GM21717 (cell line): Measurements from ENCODE around the gene NME2.
"Not testable (repeated sequence)": the region's sequence is repeated elsewhere in the genome, so short reads cannot be mapped to it uniquely, and the experiment has no call there.

ENCODE experiments used
- ATAC-seq: cut with Tn5 transposase; IDR thresholded peaks from one replicate; pipeline ENCODE4 v1.9.1; 2021; ENCODE audit warnings: mild to moderate bottlenecking, moderate library complexity; ENCODE audit not compliant: unreplicated experiment

The NME2 gene

GRCh38 chr17:51152766-51153209 lies 13.4 kb upstream of the NME2 start:
- peak; percentile 9 for ATAC-seq

- ATAC-seq, result peak; percentile 87
Observed at GRCh38 chr17:51153210-51154072, 12.8 kb upstream of the NME2 start, which contains the start of gene NME1. Gene NME1 (plus strand): TSS chr17:51153559. CDS start chr17:51155655, 2,096 bp downstream.

GRCh38 chr17:51154176-51154575 lies 12.0 kb upstream of the NME2 start:
- no peak for ATAC-seq

GRCh38 chr17:51155416-51155815 lies 10.8 kb upstream of the NME2 start:
- no peak for ATAC-seq

GRCh38 chr17:51159604-51160003 lies 6.6 kb upstream of the NME2 start:
- ATAC-seq, result no peak

- no peak for ATAC-seq
Observed at GRCh38 chr17:51161541-51161940, 4.7 kb upstream of the NME2 start.

GRCh38 chr17:51164911-51165679 lies 1.1 kb upstream of the NME2 start:
- ATAC-seq, result no peak

- peak; percentile 21 for ATAC-seq
Observed at GRCh38 chr17:51165680-51166197, 472 bp upstream of the NME2 start.

GRCh38 chr17:51166987-51167931 lies 1.0 kb downstream of the NME2 start:
- ATAC-seq, result peak; percentile 50

GRCh38 chr17:51169340-51169739 lies 3.1 kb downstream of the NME2 start:
- ATAC-seq, result no peak

- no peak for ATAC-seq
Observed at GRCh38 chr17:51170736-51171135, 4.5 kb downstream of the NME2 start.

- ATAC-seq, result not testable (repeated sequence)
Observed at GRCh38 chr17:51172030-51172429, 5.8 kb downstream of the NME2 start.

GRCh38 chr17:51180486-51180885 lies 14.3 kb downstream of the NME2 start:
- no peak for ATAC-seq

- ATAC-seq, result no peak
Observed at GRCh38 chr17:51184124-51184523, 17.9 kb downstream of the NME2 start.

- ATAC-seq, result no peak
Observed at GRCh38 chr17:51185763-51186332, 19.6 kb downstream of the NME2 start.

- no peak for ATAC-seq
Observed at GRCh38 chr17:51188271-51188833, 22.1 kb downstream of the NME2 start.

GRCh38 chr17:51189162-51189561 lies 23.0 kb downstream of the NME2 start:
- no peak for ATAC-seq

GRCh38 chr17:51189628-51190027 lies 23.4 kb downstream of the NME2 start:
- no peak for ATAC-seq

- ATAC-seq, result no peak
Observed at GRCh38 chr17:51191895-51192294, 25.7 kb downstream of the NME2 start.

GRCh38 chr17:51197754-51198153 lies 31.5 kb downstream of the NME2 start:
- ATAC-seq, result no peak
